ENCODE data around the gene HAO1. TPM values are rescaled to one million over a fixed set of nuclear protein-coding genes. Genes with fewer than 3 reads are reported as not detected.

The HAO1 gene
- total RNA-seq, 2 donors from 2014 or later: not detected

DNA sequence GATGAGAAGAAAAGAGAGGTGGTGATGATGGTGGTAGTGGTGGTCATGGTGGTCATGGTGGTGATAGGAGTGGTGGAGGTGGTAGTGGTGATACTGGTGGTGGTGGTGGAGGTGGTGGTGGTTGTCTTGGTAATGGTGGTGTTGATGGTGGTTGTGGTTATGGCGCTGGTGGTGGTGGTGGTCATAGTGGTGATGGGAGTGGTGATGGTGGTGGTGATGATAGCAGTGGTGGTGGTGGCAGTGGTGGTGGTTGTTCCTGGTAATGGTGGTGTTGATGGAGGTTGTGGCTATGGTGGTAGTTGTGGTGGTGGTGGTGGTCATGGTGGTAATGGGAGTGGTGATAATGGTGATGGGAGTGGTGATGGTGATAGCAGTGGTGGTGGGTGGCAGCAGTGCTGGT is 36.8 kb downstream of the HAO1 start:
- H3K27me3 ChIP-seq: no peaks in the 10 kb centered on the region
- TF ChIP-seq, protein P1, sequence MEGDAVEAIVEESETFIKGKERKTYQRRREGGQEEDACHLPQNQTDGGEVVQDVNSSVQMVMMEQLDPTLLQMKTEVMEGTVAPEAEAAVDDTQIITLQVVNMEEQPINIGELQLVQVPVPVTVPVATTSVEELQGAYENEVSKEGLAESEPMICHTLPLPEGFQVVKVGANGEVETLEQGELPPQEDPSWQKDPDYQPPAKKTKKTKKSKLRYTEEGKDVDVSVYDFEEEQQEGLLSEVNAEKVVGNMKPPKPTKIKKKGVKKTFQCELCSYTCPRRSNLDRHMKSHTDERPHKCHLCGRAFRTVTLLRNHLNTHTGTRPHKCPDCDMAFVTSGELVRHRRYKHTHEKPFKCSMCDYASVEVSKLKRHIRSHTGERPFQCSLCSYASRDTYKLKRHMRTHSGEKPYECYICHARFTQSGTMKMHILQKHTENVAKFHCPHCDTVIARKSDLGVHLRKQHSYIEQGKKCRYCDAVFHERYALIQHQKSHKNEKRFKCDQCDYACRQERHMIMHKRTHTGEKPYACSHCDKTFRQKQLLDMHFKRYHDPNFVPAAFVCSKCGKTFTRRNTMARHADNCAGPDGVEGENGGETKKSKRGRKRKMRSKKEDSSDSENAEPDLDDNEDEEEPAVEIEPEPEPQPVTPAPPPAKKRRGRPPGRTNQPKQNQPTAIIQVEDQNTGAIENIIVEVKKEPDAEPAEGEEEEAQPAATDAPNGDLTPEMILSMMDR (IDR thresholded peaks at IDR 0.05): no peak
- H3K4me3 ChIP-seq: no peak overlapping the region
- no peak for DNase-seq (ENCODE audit: low spot score)
- H3K9me3 ChIP-seq: no peaks in the 10 kb centered on the region
- H3K36me3 ChIP-seq: no peaks in the 10 kb centered on the region
- H3K4me1 ChIP-seq: no peaks in the 10 kb centered on the region
- no peak overlapping the region for H3K27ac ChIP-seq

DNA sequence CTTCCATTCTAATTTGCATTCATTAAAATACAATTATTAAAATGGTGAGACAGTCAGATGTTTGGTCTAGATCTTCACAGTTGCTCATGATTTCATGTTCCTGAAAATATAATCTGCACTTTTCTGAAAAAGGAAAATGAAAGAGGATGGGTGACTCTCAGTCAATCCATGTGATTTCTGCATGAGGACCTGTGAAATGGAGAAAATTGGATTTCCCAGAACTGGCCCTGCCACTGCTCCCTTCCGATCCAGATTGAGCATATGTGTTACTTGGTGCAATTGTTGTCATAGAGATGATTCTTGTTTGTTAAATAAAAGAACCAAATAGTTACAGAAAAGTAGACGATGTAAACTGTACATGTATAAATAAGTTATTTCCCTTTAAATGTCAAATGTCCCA is 37.4 kb downstream of the HAO1 start:
- H3K36me3 ChIP-seq: no peaks in the 10 kb centered on the region
- DNase-seq (ENCODE audit: low spot score): no peak
- TF ChIP-seq, protein P1 (IDR thresholded peaks at IDR 0.05): no peak
- no peaks in the 10 kb centered on the region for H3K4me1 ChIP-seq
- H3K27ac ChIP-seq: no peak overlapping the region
- no peaks in the 10 kb centered on the region for H3K9me3 ChIP-seq
- no peaks in the 10 kb centered on the region for H3K27me3 ChIP-seq
- H3K4me3 ChIP-seq: no peak overlapping the region

DNA sequence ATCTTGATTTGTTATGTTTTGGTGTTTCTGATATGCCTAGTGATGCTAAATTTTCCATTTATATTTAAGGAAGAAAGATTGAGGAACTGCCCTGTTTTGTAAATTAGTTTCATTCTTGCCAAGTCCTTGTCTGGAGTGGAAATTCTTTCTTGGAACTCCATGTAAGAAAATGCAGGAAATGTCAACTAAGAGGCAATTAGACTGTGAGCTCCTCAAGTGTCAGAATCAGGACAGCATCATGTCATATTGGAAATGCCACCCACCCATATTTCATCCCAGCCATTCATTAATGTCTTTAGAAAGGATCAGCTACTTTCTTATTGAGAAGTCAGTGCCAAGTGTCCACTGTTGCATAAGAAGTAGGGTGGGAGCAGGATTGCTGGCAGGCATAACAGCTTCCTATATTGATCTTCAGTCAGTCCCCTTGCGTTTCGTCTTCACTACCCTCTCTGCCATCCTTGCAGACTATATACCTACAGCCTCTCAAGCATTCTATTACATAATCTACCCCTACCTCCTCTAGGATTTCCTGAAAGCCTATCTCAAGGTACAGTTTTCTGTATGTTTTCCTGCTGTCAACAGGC is 42.4 kb downstream of the HAO1 start:
- no peak overlapping the region for H3K4me3 ChIP-seq
- DNase-seq (ENCODE audit: low spot score): no peak
- no peak overlapping the region for H3K27ac ChIP-seq
- H3K4me1 ChIP-seq: no peaks in the 10 kb centered on the region
- TF ChIP-seq, protein P1 (IDR thresholded peaks at IDR 0.05): no peak
- H3K9me3 ChIP-seq: no peaks in the 10 kb centered on the region
- no peaks in the 10 kb centered on the region for H3K36me3 ChIP-seq
- H3K27me3 ChIP-seq: no peaks in the 10 kb centered on the region

DNA sequence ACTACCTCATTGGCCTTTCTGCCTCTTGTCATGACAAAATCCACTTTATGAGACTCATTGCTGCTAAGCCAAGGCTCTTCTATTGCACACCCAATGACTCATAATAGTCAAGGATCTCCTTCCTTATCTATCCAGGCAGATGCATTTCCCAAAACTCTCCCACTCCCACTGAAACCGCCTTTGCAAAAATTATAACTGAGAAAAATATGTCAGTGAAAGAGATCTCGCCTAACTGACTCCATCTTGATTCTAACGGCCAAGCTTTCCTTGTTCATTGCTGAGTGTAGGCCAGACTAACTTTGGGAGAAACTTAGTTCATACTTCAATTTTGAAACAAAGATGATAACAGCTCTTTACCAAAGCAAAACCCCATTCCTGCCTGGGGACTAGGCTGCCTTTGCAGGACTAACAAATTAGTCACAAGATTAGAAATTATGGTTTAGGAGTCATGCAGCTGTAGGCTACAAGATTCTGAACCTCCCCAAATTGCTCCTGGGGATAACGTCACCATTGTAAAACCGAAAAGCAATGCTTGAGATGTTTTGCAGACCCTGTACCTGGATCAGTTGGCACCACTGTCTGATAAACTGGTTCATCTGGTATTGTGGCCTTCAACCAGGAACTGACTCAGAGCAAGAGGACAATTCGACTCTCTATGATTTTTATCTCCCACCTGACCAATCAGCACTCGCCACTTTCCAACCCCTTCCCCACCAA is 47.1 kb downstream of the HAO1 start:
- Histone ChIP-seq H3K9me3 (no peaks in the 10 kb centered on the region), H3K27me3 (no peaks in the 10 kb centered on the region), H3K4me1 (no peaks in the 10 kb centered on the region), H3K4me3 (no peak overlapping the region), H3K36me3 (no peaks in the 10 kb centered on the region), H3K27ac (no peak overlapping the region)
- DNase-seq (ENCODE audit: low spot score): no peak
- TF ChIP-seq, protein P1 (IDR thresholded peaks at IDR 0.05): no peak

DNA sequence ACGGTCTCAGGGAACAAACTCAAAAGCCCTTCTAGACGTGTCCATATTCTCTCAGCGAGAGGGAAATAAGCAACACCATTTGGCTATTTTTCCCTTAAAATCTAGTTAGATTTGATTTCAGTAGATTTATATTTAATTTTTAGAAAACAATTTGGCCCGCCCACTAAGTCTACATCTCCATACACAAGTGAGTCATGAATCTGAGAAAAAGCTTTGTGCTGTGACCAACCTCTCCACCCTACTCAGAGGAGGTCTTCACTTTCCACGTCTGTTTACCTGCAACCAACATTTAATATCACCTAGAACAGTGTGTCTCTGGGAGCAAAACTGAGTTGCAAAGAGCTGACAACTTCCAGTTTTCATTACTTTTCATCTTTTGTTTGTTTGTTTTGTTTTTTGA is 48.6 kb downstream of the HAO1 start:
- Histone ChIP-seq H3K4me3 (no peak overlapping the region), H3K9me3 (no peaks in the 10 kb centered on the region), H3K27me3 (no peaks in the 10 kb centered on the region), H3K4me1 (no peaks in the 10 kb centered on the region), H3K27ac (no peak overlapping the region), H3K36me3 (no peaks in the 10 kb centered on the region)
- DNase-seq (ENCODE audit: low spot score): no peak
- TF ChIP-seq, protein P1 (IDR thresholded peaks at IDR 0.05): no peak
